GM18499 (cell line): ENCODE results near the gene HYDIN.
"Not testable (repeated sequence)": the region's sequence is repeated elsewhere in the genome, so short reads cannot be mapped to it uniquely, and the experiment has no call there.

Source experiments
- ATAC-seq: cut with Tn5 transposase; IDR thresholded peaks from one replicate; pipeline ENCODE4 v1.9.1; 2021; ENCODE audit warnings: moderate number of reproducible peaks; ENCODE audit not compliant: insufficient read depth, unreplicated experiment

The HYDIN gene

GRCh38 chr16:70920661-70921060 lies 309.9 kb downstream of the HYDIN start:
- not testable (repeated sequence) for ATAC-seq

GRCh38 chr16:70888208-70888607 lies 342.3 kb downstream of the HYDIN start:
- not testable (repeated sequence) for ATAC-seq

- ATAC-seq = not testable (repeated sequence)
Measured at GRCh38 chr16:70884652-70885051, 345.9 kb downstream of the HYDIN start.

- not testable (repeated sequence) for ATAC-seq
Measured at GRCh38 chr16:70882311-70882710, 348.2 kb downstream of the HYDIN start.

- ATAC-seq = not testable (repeated sequence)
Measured at GRCh38 chr16:70877895-70878294, 352.6 kb downstream of the HYDIN start.

GRCh38 chr16:70876442-70876841 lies 354.1 kb downstream of the HYDIN start:
- not testable (repeated sequence) for ATAC-seq

GRCh38 chr16:70864698-70865097 lies 365.8 kb downstream of the HYDIN start:
- ATAC-seq = not testable (repeated sequence)

GRCh38 chr16:70861996-70862395 lies 368.5 kb downstream of the HYDIN start:
- not testable (repeated sequence) for ATAC-seq

GRCh38 chr16:70851299-70851698 lies 379.2 kb downstream of the HYDIN start:
- not testable (repeated sequence) for ATAC-seq

GRCh38 chr16:70823498-70824118 lies 406.9 kb downstream of the HYDIN start:
- ATAC-seq = not testable (repeated sequence)

- ATAC-seq = not testable (repeated sequence)
Measured at GRCh38 chr16:70822734-70823133, 407.8 kb downstream of the HYDIN start.

- ATAC-seq = not testable (repeated sequence)
Measured at GRCh38 chr16:70818088-70818487, 412.4 kb downstream of the HYDIN start.

- ATAC-seq = no peak
Measured at GRCh38 chr16:70809392-70810060, 421.0 kb downstream of the HYDIN start.

- ATAC-seq = no peak
Measured at GRCh38 chr16:70808371-70808770, 422.2 kb downstream of the HYDIN start.

GRCh38 chr16:70805787-70806186 lies 424.7 kb downstream of the HYDIN start:
- no peak for ATAC-seq

- no peak for ATAC-seq
Measured at GRCh38 chr16:70805380-70805779, 425.1 kb downstream of the HYDIN start.

GRCh38 chr16:70804734-70805169 lies 425.8 kb downstream of the HYDIN start:
- ATAC-seq = no peak

GRCh38 chr16:70804153-70804733 lies 426.3 kb downstream of the HYDIN start:
- no peak for ATAC-seq

GRCh38 chr16:70803319-70803718 lies 427.2 kb downstream of the HYDIN start:
- no peak for ATAC-seq

- no peak for ATAC-seq
Measured at GRCh38 chr16:70801611-70802010, 428.9 kb downstream of the HYDIN start.

GRCh38 chr16:70800781-70801480 lies 429.6 kb downstream of the HYDIN start, which contains the start of gene VAC14:
VAC14 (minus strand) TSS chr16:70801158; CDS start chr16:70800900, 258 bp downstream.
- ATAC-seq = peak; percentile 80
